Tibial artery (tissue), 4 donors: Measurements from ENCODE around the gene FAHD1.

ENCODE experiments used
- DNase-seq, 2 donors: peaks; one replicate each; pipeline ENCODE4 v3.0.0-alpha.2; 2019
- H3K27ac ChIP-seq, 2 donors: fragments of 200-600 bp; sonication (generic) in 1 of 2; 1 replicate in 1 of 2; 2 replicates in 1 of 2; pipeline ENCODE4 v1.5.1; 2018 to 2019; ENCODE audit warnings: mild to moderate bottlenecking in 1 of 2
- H3K27me3 ChIP-seq, 2 donors: fragments of 200-600 bp; sonication (generic) in 1 of 2; one replicate each; pipeline versions ENCODE4 v1.5.1 to v1.6.0; 2016 to 2019
- H3K36me3 ChIP-seq, 3 donors: fragments of 200-600 bp; sonication (generic) in 2 of 3; one replicate each; pipeline ENCODE4 v1.5.1; 2016 to 2019; ENCODE audit warnings: mild to moderate bottlenecking in 2 of 3
- H3K4me1 ChIP-seq, 4 donors: fragments of 200-600 bp; sonication (generic) in 2 of 4; 1 replicate in 3 of 4; 2 replicates in 1 of 4; pipeline ENCODE4 v1.5.1; 2016 to 2019
- H3K4me3 ChIP-seq, 2 donors: fragments of 200-600 bp; sonication (generic) in 1 of 2; 1 replicate in 1 of 2; 2 replicates in 1 of 2; pipeline ENCODE4 v1.5.1; 2018 to 2019; ENCODE audit warnings: mild to moderate bottlenecking in 2 of 2
- H3K9me3 ChIP-seq, 3 donors: fragments of 200-600 bp; sonication (generic) in 1 of 3; one replicate each; pipeline ENCODE4 v1.5.1; 2016 to 2019
- CTCF ChIP-seq, 2 experiments: fragments of 200-600 bp in 1 of 2; fragments of 450-650 bp in 1 of 2; IDR thresholded peaks; one replicate each; pipeline ENCODE4 v1.5.1; 2017 to 2019; ENCODE audit warnings: antibody characterized with exemption in 2 of 2, mild to moderate bottlenecking in 1 of 2, moderate library complexity in 1 of 2
- intact Hi-C: fragments of 100-400 bp; cut with DNase I; formaldehyde crosslinking; loops from one replicate; pipeline ENCODE4 v1.15.0; 2023; ENCODE audit warnings: low total_unique reads

Gene FAHD1

GRCh38 chr16:1807626-1808025 is 19.4 kb upstream of the FAHD1 start:
- no peaks in the 10 kb centered on the region for H3K27me3 ChIP-seq
- no peak overlapping the region for H3K27ac ChIP-seq
- no peak for DNase-seq
- H3K4me3 ChIP-seq, result no peak overlapping the region
- H3K36me3 ChIP-seq, result peaks cover 35 to 56% (median 52%) of the 10 kb centered on the region in 3 donors
- intact Hi-C loops, result no loop called here
- H3K4me1 ChIP-seq, result no peaks in the 10 kb centered on the region
- H3K9me3 ChIP-seq, result no peaks in the 10 kb centered on the region
- no peak for TF ChIP-seq CTCF (IDR thresholded peaks at IDR 0.05)

GRCh38 chr16:1808691-1809090 is 18.3 kb upstream of the FAHD1 start:
- intact Hi-C loops, result no loop called here
- H3K27ac ChIP-seq, result no peak overlapping the region
- no peaks in the 10 kb centered on the region for H3K9me3 ChIP-seq
- H3K4me3 ChIP-seq, result no peak overlapping the region
- H3K36me3 ChIP-seq, result peaks cover 35 to 66% (median 54%) of the 10 kb centered on the region in 3 donors
- DNase-seq, result no peak
- TF ChIP-seq CTCF (IDR thresholded peaks at IDR 0.05), result no peak
- H3K4me1 ChIP-seq, result no peaks in the 10 kb centered on the region
- H3K27me3 ChIP-seq, result no peaks in the 10 kb centered on the region

- H3K36me3 ChIP-seq, result peaks cover 35 to 72% (median 60%) of the 10 kb centered on the region in 3 donors
- no peaks in the 10 kb centered on the region for H3K9me3 ChIP-seq
- TF ChIP-seq CTCF (IDR thresholded peaks at IDR 0.05), result no peak
- no peak overlapping the region for H3K4me3 ChIP-seq
- no peak for DNase-seq
- intact Hi-C loops, result no loop called here
- no peaks in the 10 kb centered on the region for H3K4me1 ChIP-seq
- H3K27me3 ChIP-seq, result no peaks in the 10 kb centered on the region
- H3K27ac ChIP-seq, result no peak overlapping the region
Observed at GRCh38 chr16:1809281-1809801, 17.7 kb upstream of the FAHD1 start.

- DNase-seq, result no peak
- no peak for TF ChIP-seq CTCF (IDR thresholded peaks at IDR 0.05)
- intact Hi-C loops, result no loop called here
- Histone ChIP-seq H3K27ac (no peak overlapping the region), H3K9me3 (no peaks in the 10 kb centered on the region), H3K4me3 (no peak overlapping the region), H3K4me1 (no peaks in the 10 kb centered on the region), H3K27me3 (no peaks in the 10 kb centered on the region), H3K36me3 (peaks cover 35 to 76% (median 62%) of the 10 kb centered on the region in 3 donors)
Observed at GRCh38 chr16:1810106-1810505, 16.9 kb upstream of the FAHD1 start.

GRCh38 chr16:1810536-1810935 is 16.5 kb upstream of the FAHD1 start:
- Histone ChIP-seq H3K36me3 (peaks cover 35 to 76% (median 67%) of the 10 kb centered on the region in 3 donors), H3K27me3 (no peaks in the 10 kb centered on the region), H3K9me3 (no peaks in the 10 kb centered on the region), H3K4me3 (no peak overlapping the region), H3K27ac (no peak overlapping the region), H3K4me1 (no peaks in the 10 kb centered on the region)
- TF ChIP-seq CTCF (IDR thresholded peaks at IDR 0.05), result no peak
- intact Hi-C loops, result no loop called here
- DNase-seq, result no peak

- intact Hi-C loops, result no loop called here
- Histone ChIP-seq H3K36me3 (peaks cover 47 to 77% (median 69%) of the 10 kb centered on the region in 3 donors), H3K4me3 (no peak overlapping the region), H3K9me3 (no peaks in the 10 kb centered on the region), H3K27me3 (no peaks in the 10 kb centered on the region), H3K4me1 (no peaks in the 10 kb centered on the region), H3K27ac (no peak overlapping the region)
- no peak for DNase-seq
- TF ChIP-seq CTCF (IDR thresholded peaks at IDR 0.05), result no peak
Observed at GRCh38 chr16:1812732-1813163, 14.3 kb upstream of the FAHD1 start.
